Aorta (tissue), 5 donors: ENCODE results near the gene TYW5. TPM values are rescaled to one million over a fixed set of nuclear protein-coding genes. Genes with fewer than 3 reads are reported as not detected.

ENCODE experiments used
- ATAC-seq: fragments of 200-7000 bp; cut with Tn5 transposase; one replicate; pipeline ENCODE4 v1.9.1; 2022; ENCODE audit warnings: moderate library complexity; ENCODE audit not compliant: low FRiP score
- DNase-seq, 2 donors: peaks; one replicate each; pipeline ENCODE4 v3.0.0-alpha.2; 2020
- H3K27ac ChIP-seq, 2 donors: one replicate each; pipeline ENCODE4 v1.5.1; 2013; ENCODE audit warnings: low read length in 2 of 2, mild to moderate bottlenecking in 2 of 2, moderate library complexity in 2 of 2, control low read depth in 1 of 2, inconsistent platforms in 1 of 2, low read depth in 1 of 2
- H3K27me3 ChIP-seq, 2 donors: one replicate each; pipeline ENCODE4 v1.6.1; 2013; ENCODE audit warnings: control low read depth in 1 of 2, low read length in 1 of 2, mild to moderate bottlenecking in 1 of 2, moderate library complexity in 1 of 2; ENCODE audit not compliant: insufficient read depth in 2 of 2, control insufficient read depth in 1 of 2
- H3K36me3 ChIP-seq, 2 donors: one replicate each; pipeline ENCODE4 v1.6.1; 2013; ENCODE audit warnings: control low read depth in 1 of 2, low read length in 1 of 2, mild to moderate bottlenecking in 1 of 2; ENCODE audit not compliant: insufficient read depth in 2 of 2, control insufficient read depth in 1 of 2
- H3K4me1 ChIP-seq, 2 donors: one replicate each; pipeline ENCODE4 v1.6.1; 2013; ENCODE audit warnings: low read length in 2 of 2, control low read depth in 1 of 2, mild to moderate bottlenecking in 1 of 2, moderate library complexity in 1 of 2; ENCODE audit not compliant: insufficient read depth in 2 of 2, control insufficient read depth in 1 of 2
- H3K4me3 ChIP-seq, 2 donors: one replicate each; pipeline ENCODE4 v1.5.1; 2013; ENCODE audit warnings: low read length in 2 of 2, control low read depth in 1 of 2, mild to moderate bottlenecking in 1 of 2
- H3K9me3 ChIP-seq: one replicate; pipeline ENCODE4 v1.6.1; 2013; ENCODE audit warnings: mild to moderate bottlenecking, low read length; ENCODE audit not compliant: control insufficient read depth
- WGBS, 2 donors: extraction: QIAGEN DNeasy Blood & Tissue Kit; methylation state at CpG; one replicate each; pipeline ENCODE4 v1.1.7; 2013; 5-methylcytosine and 5-hydroxymethylcytosine counted together
- intact Hi-C, 2 donors: fragments of 100-400 bp; cut with DNase I; formaldehyde crosslinking; loops; one replicate each; pipeline versions ENCODE4 v1.14.2 to v1.15.0; 2022
- polyA plus RNA-seq, 2 donors: library from polyadenylated mRNA; stranded (reverse); fragments of 200-250 nt; gene quantifications; one replicate each; pipeline ENCODE4 v1.2.3, GENCODE V29; 2013
- total RNA-seq, 2 donors: library from RNA; stranded (reverse); fragmentation: NEBNext Ultra II Directional; extraction: Animal tissue kit (Norgen Biotek cat#: 25700); gene quantifications; one replicate each; pipeline ENCODE4 v1.2.1, GENCODE V29; 2021
- donor health status: healthy with polysubstance abuse.
- donor health status: Bipolar disorder and iron deficiency.
- donor health status: DM: no; HTN: no; CAD: no.
- donor health status: DM: no; HTN: no; CAD: no.
- donor health status: DM: yes; HTN: yes; CAD: no.

Gene TYW5
- total and polyA plus RNA-seq, 4 donors = 2.5 to 9.0 (median 5.0) TPM

DNA sequence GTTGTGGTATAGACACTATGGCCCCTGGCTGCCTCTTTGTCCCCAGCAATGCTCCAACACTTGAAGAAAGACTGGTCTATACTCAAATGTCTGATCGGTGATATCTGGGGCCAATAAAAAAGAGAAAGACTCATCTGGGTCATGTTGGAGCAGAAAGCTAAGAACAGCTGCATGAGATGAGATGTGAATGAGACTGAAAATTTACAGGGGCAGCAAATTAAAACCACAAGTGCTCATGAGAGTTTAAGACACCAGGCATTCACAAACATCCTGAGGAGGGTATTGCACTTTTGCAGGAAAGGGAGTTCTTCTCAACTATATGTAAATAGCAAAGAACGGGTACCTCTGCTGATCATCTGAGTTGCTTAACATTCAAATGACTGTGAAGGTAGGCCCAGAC, 36.4 kb upstream of the TYW5 start:
- DNase-seq (no peak), ATAC-seq (no peak)
- no peaks in the 10 kb centered on the region for H3K4me1 ChIP-seq
- no peak overlapping the region for H3K27ac ChIP-seq
- no peaks in the 10 kb centered on the region for H3K9me3 ChIP-seq
- WGBS, 2 donors = 95 to 97% methylated on average over 2 of the region's 2 CpGs
- intact Hi-C loops = no loop called here
- no peak overlapping the region for H3K4me3 ChIP-seq
- H3K36me3 ChIP-seq = no peaks in the 10 kb centered on the region
- no peaks in the 10 kb centered on the region for H3K27me3 ChIP-seq

DNA sequence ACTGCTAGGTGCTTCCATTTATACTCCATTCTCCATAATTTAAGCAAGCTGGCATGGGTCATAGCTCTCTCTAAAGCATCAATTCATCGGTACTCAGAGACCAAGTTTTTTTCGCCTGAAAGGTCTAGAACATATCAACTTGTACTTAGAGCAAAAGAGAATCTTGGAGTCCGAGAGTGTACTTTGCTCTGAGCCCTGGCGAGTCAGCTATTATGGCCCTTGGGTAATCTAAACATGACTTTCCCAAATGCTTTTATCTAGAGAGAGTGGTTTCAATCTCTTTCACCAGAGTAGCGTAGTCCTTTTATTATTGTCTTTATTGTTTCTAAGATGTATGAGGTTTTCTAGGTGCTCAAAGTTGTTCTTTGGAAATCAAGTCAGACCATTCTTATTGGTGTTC, 34.5 kb upstream of the TYW5 start:
- no peaks in the 10 kb centered on the region for H3K9me3 ChIP-seq
- intact Hi-C loops = loop anchor here in 1 of 2 donors (10.0 kb wide), 1 partner anchor 305 kb away; no protein-coding TSS in a partner anchor
- 95 to 97% methylated on average over 5 of the region's 5 CpGs for WGBS, 2 donors
- no peaks in the 10 kb centered on the region for H3K4me1 ChIP-seq
- DNase-seq (no peak), ATAC-seq (no peak)
- no peak overlapping the region for H3K4me3 ChIP-seq
- H3K27me3 ChIP-seq = no peaks in the 10 kb centered on the region
- H3K27ac ChIP-seq = no peak overlapping the region
- no peaks in the 10 kb centered on the region for H3K36me3 ChIP-seq

DNA sequence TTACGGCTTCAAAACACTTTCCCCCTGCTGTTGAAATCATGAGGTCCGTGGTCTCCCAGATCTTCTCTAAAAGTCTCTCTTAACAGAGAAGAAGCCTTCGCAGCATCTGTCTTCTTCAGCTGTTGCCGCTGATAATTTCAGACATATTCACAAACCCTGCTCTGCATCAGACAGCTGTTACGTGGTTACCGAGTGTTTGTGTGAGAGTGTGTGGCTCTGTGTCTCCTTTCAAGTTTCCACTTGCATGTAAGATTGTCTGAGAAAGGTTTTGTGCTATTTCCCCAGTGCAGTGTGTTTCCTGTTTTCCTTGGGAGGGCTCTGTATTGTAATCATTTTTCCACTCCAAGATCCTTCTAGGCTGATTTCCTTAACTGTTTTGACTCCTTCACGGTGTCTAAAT, 32.9 kb upstream of the TYW5 start:
- no peaks in the 10 kb centered on the region for H3K27me3 ChIP-seq
- intact Hi-C loops = loop anchor here in 1 of 2 donors (10.0 kb wide), 1 partner anchor 307 kb away; no protein-coding TSS in a partner anchor
- WGBS, 2 donors = 4 to 10% methylated on average over 7 of the region's 7 CpGs
- H3K9me3 ChIP-seq = no peaks in the 10 kb centered on the region
- H3K36me3 ChIP-seq = no peaks in the 10 kb centered on the region
- H3K27ac ChIP-seq = no peak overlapping the region
- ATAC-seq = no peak
- H3K4me3 ChIP-seq = no peak overlapping the region
- no peaks in the 10 kb centered on the region for H3K4me1 ChIP-seq
- no peak for DNase-seq

DNA sequence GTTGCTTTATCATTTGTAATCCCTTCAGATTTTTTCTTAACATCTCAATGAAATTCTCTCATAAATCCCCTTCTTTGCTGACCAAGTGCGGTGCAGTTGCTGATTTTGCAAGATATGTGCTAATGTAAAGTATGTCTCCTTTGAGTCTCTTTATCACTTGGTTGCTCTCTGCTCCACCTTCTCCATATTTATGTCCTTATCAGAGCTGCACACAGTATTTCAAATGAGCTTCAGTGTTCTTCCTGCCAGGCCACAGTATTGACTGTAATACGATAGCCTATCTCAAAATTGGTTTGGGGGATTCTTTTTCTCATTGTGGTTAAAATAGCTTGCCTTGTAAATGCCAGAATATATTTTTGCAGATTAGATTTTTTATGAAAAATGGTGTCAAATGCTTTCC, 32.3 kb upstream of the TYW5 start:
- Histone ChIP-seq H3K9me3 (no peaks in the 10 kb centered on the region), H3K36me3 (no peaks in the 10 kb centered on the region), H3K27ac (no peak overlapping the region), H3K4me3 (no peak overlapping the region), H3K27me3 (no peaks in the 10 kb centered on the region), H3K4me1 (no peaks in the 10 kb centered on the region)
- no peak for DNase-seq
- no peak for ATAC-seq
- WGBS, 2 donors = 70 to 74% methylated on average over 2 of the region's 2 CpGs
- intact Hi-C loops = loop anchor here in 1 of 2 donors (10.0 kb wide), 1 partner anchor 307 kb away; no protein-coding TSS in a partner anchor

DNA sequence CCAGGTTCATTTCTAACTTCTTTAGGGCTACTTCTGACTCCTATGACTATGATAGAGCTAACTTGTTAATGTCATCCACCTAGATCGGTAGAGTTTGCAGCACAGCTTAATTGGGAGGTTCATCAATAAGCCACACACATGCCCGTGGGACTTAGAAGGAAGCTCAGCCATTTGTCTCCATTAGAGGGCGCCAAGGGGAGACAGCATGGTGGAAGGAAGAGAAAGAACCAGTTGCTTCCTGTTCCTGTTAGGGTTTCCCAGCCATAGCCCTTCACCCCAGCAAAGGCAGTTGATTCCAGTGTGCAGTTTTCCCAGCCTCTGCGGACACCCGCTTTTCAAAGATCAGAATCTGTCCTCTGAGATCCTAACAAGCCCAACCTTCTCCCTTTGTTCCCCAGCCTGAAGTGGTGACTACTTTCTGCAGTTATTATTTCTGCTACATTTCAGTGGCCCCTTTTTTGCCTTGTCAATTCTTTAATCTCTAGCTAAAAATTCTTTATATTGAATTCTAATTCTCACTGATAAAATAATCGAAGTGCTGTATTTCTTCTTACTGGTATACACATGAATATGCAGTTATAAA, 30.4 kb upstream of the TYW5 start:
- Histone ChIP-seq H3K9me3 (no peaks in the 10 kb centered on the region), H3K4me3 (no peak overlapping the region), H3K36me3 (no peaks in the 10 kb centered on the region), H3K4me1 (no peaks in the 10 kb centered on the region), H3K27ac (no peak overlapping the region), H3K27me3 (no peaks in the 10 kb centered on the region)
- 73 to 75% methylated on average over 6 of the region's 6 CpGs for WGBS, 2 donors
- ATAC-seq = no peak
- intact Hi-C loops = loop anchor here in 1 of 2 donors (10.0 kb wide), 1 partner anchor 309 kb away; no protein-coding TSS in a partner anchor
- peak in 1 of 2 donors; percentile 59 for DNase-seq

DNA sequence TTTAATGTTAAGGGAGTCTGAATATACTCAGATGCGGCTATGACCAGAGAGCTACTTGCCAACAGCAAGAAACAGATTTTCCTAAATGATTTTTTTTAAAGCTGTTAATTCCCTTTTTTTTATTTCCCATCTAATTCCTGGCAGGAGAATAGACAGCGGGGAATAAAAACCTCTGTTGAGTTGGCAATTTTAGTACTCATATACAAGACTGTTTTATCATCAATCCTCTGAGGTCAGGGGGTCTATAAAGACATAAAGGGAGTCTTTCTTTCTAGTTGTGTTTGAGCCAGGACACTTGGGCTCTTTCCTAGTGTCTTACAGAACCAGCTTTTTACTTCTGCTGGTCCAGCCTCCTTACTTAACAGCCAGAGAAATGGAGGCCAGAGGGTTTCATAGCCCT, 29.5 kb upstream of the TYW5 start:
- ATAC-seq = no peak

DNA sequence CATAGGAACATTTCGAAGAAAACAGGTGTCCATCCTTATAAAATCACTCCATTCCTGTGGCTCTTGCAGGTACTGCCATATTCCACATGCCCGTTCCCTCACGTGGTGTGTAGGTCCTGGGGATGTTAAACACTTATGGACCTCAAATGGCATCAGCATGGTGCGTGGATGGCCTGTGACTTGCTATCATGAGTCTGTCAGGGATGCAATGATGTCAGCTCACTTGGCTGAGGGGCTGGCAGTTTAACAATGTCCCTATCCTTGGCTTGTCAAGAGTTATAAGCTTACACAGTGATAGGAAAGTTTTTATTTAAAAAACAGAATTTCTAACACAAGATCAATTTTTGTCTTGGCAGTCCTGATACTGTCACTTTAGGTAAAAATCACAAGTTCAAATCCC, 28.9 kb upstream of the TYW5 start:
- ATAC-seq (no peak), DNase-seq (no peak)
- H3K36me3 ChIP-seq = no peaks in the 10 kb centered on the region
- H3K9me3 ChIP-seq = no peaks in the 10 kb centered on the region
- no peaks in the 10 kb centered on the region for H3K4me1 ChIP-seq
- WGBS, 2 donors = 71 to 80% methylated on average over 4 of the region's 4 CpGs
- H3K27ac ChIP-seq = no peak overlapping the region
- H3K27me3 ChIP-seq = no peaks in the 10 kb centered on the region
- H3K4me3 ChIP-seq = no peak overlapping the region
- intact Hi-C loops = loop anchor here in 1 of 2 donors (10.0 kb wide), 1 partner anchor 311 kb away; no protein-coding TSS in a partner anchor

More for the DNA sequence above, 29.5 kb upstream of the TYW5 start:
- intact Hi-C loops = loop anchor here in 1 of 2 donors (10.0 kb wide), 1 partner anchor 310 kb away; no protein-coding TSS in a partner anchor
- Histone ChIP-seq H3K27ac (no peak overlapping the region), H3K4me3 (no peak overlapping the region), H3K27me3 (no peaks in the 10 kb centered on the region), H3K36me3 (no peaks in the 10 kb centered on the region), H3K9me3 (no peaks in the 10 kb centered on the region), H3K4me1 (no peaks in the 10 kb centered on the region)
- no peak for DNase-seq
- 95 to 97% methylated on average over 2 of the region's 2 CpGs for WGBS, 2 donors

DNA sequence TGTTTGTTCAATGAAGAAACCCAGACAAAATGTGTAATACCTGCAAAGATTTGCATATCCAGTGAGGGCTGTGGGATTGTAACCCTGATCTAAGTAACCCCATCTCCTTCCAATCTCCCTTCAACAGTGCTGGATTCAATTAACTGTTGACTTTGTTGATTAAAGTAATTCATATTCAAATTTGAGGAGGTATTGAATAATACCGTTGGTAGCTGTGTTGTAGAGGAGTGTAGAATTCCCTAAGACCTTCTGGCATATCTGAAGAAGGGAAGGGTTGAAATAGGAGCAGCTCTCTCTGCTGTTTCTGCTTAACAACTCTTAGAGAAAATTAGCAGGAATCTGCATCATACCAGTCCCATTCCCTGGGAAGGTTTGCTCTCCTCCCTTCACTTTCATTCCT, 28.2 kb upstream of the TYW5 start:
- H3K4me1 ChIP-seq = no peaks in the 10 kb centered on the region
- H3K4me3 ChIP-seq = no peak overlapping the region
- no peaks in the 10 kb centered on the region for H3K27me3 ChIP-seq
- H3K36me3 ChIP-seq = no peaks in the 10 kb centered on the region
- H3K27ac ChIP-seq = no peak overlapping the region
- WGBS, 2 donors = 67 to 79% methylated on average over 1 of the region's 1 CpG
- no peaks in the 10 kb centered on the region for H3K9me3 ChIP-seq
- no peak for DNase-seq
- intact Hi-C loops = loop anchor here in 1 of 2 donors (10.0 kb wide), 1 partner anchor 311 kb away; no protein-coding TSS in a partner anchor
- no peak for ATAC-seq
